NCI-H524 treated with DMSO at 0.1 percent for 48 hours (cell line): Measurements from ENCODE around the gene ABTB2.
"Not testable (repeated sequence)": the region's sequence is repeated elsewhere in the genome, so short reads cannot be mapped to it uniquely, and the experiment has no call there.

Source experiments
- DNase-seq: peaks from one replicate; lab custom pipeline; 2025; lab: John Stamatoyannopoulos, UW

The ABTB2 gene

GRCh38 chr11:34238533-34238932 is 119.3 kb downstream of the ABTB2 start:
- DNase-seq, result no peak

- no peak for DNase-seq
Measured at GRCh38 chr11:34236572-34236971, 121.2 kb downstream of the ABTB2 start.

- no peak for DNase-seq
Measured at GRCh38 chr11:34235591-34236071, 122.2 kb downstream of the ABTB2 start.

GRCh38 chr11:34235189-34235588 is 122.6 kb downstream of the ABTB2 start:
- no peak for DNase-seq

- no peak for DNase-seq
Measured at GRCh38 chr11:34234086-34234740, 123.6 kb downstream of the ABTB2 start.

- DNase-seq, result no peak
Measured at GRCh38 chr11:34233215-34233614, 124.6 kb downstream of the ABTB2 start.

- no peak for DNase-seq
Measured at GRCh38 chr11:34232807-34233206, 125.0 kb downstream of the ABTB2 start.

GRCh38 chr11:34226210-34226609 is 131.6 kb downstream of the ABTB2 start:
- no peak for DNase-seq

GRCh38 chr11:34225091-34225490 is 132.7 kb downstream of the ABTB2 start:
- no peak for DNase-seq

- no peak for DNase-seq
Measured at GRCh38 chr11:34224434-34224966, 133.3 kb downstream of the ABTB2 start.

GRCh38 chr11:34223907-34224306 is 133.9 kb downstream of the ABTB2 start:
- DNase-seq, result no peak

GRCh38 chr11:34223021-34223813 is 134.6 kb downstream of the ABTB2 start:
- DNase-seq, result no peak

- DNase-seq, result no peak
Measured at GRCh38 chr11:34222030-34222429, 135.8 kb downstream of the ABTB2 start.

- DNase-seq, result no peak
Measured at GRCh38 chr11:34219941-34220370, 137.9 kb downstream of the ABTB2 start.

GRCh38 chr11:34219279-34219678 is 138.5 kb downstream of the ABTB2 start:
- DNase-seq, result no peak

- not testable (repeated sequence) for DNase-seq
Measured at GRCh38 chr11:34218756-34219155, 139.1 kb downstream of the ABTB2 start.

GRCh38 chr11:34218067-34218466 is 139.7 kb downstream of the ABTB2 start:
- no peak for DNase-seq

GRCh38 chr11:34216706-34217105 is 141.1 kb downstream of the ABTB2 start:
- DNase-seq, result no peak

- no peak for DNase-seq
Measured at GRCh38 chr11:34215806-34216453, 141.9 kb downstream of the ABTB2 start.

GRCh38 chr11:34214961-34215805 is 142.6 kb downstream of the ABTB2 start:
- no peak for DNase-seq

- DNase-seq, result no peak
Measured at GRCh38 chr11:34213366-34213765, 144.4 kb downstream of the ABTB2 start.

- DNase-seq, result no peak
Measured at GRCh38 chr11:34212566-34212965, 145.2 kb downstream of the ABTB2 start.
